Psoas muscle (tissue), 8 donors: ENCODE results near the gene GTF2B. TPM values are rescaled to one million over a fixed set of nuclear protein-coding genes. Genes with fewer than 3 reads are reported as not detected.
"Not testable (repeated sequence)": the region's sequence is repeated elsewhere in the genome, so short reads cannot be mapped to it uniquely, and the experiment has no call there.

ENCODE experiments used
- ATAC-seq, 4 donors: fragments of 200-7000 bp; cut with Tn5 transposase; one replicate each; pipeline ENCODE4 v1.9.1; 2020; ENCODE audit warnings: moderate library complexity in 3 of 4, mild to moderate bottlenecking in 2 of 4
- DNase-seq, 2 donors: peaks; one replicate each; pipeline ENCODE4 v3.0.0-alpha.2; 2020
- H3K27ac ChIP-seq: fragments of 200-600 bp; one replicate; pipeline ENCODE4 v1.8.0; 2022
- H3K27me3 ChIP-seq, 3 donors: fragments of 200-600 bp in 1 of 3; one replicate each; pipeline versions ENCODE4 v1.6.1 to v1.8.0; 2013 to 2022; ENCODE audit warnings: low read length in 2 of 3, mild to moderate bottlenecking in 2 of 3, moderate library complexity in 1 of 3; ENCODE audit not compliant: insufficient read depth in 3 of 3
- H3K36me3 ChIP-seq, 2 donors: fragments of 200-600 bp in 1 of 2; one replicate each; pipeline versions ENCODE4 v1.6.1 to v1.8.0; 2013 to 2022; ENCODE audit warnings: low read depth in 1 of 2, mild to moderate bottlenecking in 1 of 2, moderate library complexity in 1 of 2; ENCODE audit not compliant: insufficient read depth in 1 of 2
- H3K4me1 ChIP-seq: fragments of 200-600 bp; one replicate; pipeline ENCODE4 v1.8.0; 2022
- H3K4me3 ChIP-seq: fragments of 200-600 bp; one replicate; pipeline ENCODE4 v1.8.0; 2022; ENCODE audit warnings: mild to moderate bottlenecking
- H3K9me3 ChIP-seq: fragments of 200-600 bp; one replicate; pipeline ENCODE4 v1.8.0; 2022
- whole genome bisulfite sequencing, 3 donors: extraction: QIAGEN DNeasy Blood & Tissue Kit; methylation state at CpG; one replicate each; pipeline versions ENCODE4 v1.1.6 to v1.1.7; 2013; 5-methylcytosine and 5-hydroxymethylcytosine counted together
- intact Hi-C, 2 donors: fragments of 100-400 bp; cut with DNase I; formaldehyde crosslinking; loops; one replicate each; pipeline versions ENCODE4 v1.11.0 to v1.14.2; 2022
- polyA plus RNA-seq, 3 donors: library from polyadenylated mRNA; stranded (reverse); fragments of 200-250 nt; gene quantifications; one replicate each; pipeline ENCODE4 v1.2.3, GENCODE V29; 2013
- total RNA-seq, 4 donors: library from RNA; stranded (reverse); fragmentation: NEBNext Ultra II Directional in 2 of 4; extraction: Animal tissue kit (Norgen Biotek cat#: 25700) in 2 of 4; gene quantifications; one replicate each; pipeline versions ENCODE4 v1.2.1 to v1.2.4, GENCODE V29; 2021 to 2023
- TF ChIP-seq, protein P1 (sequence below): fragments of 200-600 bp; IDR thresholded peaks from one replicate; pipeline ENCODE4 v1.8.0; 2022; ENCODE audit warnings: antibody characterized with exemption
- donor health status: healthy with polysubstance abuse.
- donor health status: DM: no; HTN: no; CAD: no; lungs with moderate emphysema.
- donor health status: Bipolar disorder and iron deficiency.
- donor health status: healthy.
- donor health status: DM: yes; HTN: yes; CAD: no.
- donor health status: DM: no; HTN: no; CAD: no.
- donor health status: DM: no; HTN: no; CAD: no.
- donor health status: DM: yes; HTN: yes; CAD: no.

The GTF2B gene
- total and polyA plus RNA-seq, 7 donors, result 11.8 to 23.3 (median 15.4) TPM

DNA sequence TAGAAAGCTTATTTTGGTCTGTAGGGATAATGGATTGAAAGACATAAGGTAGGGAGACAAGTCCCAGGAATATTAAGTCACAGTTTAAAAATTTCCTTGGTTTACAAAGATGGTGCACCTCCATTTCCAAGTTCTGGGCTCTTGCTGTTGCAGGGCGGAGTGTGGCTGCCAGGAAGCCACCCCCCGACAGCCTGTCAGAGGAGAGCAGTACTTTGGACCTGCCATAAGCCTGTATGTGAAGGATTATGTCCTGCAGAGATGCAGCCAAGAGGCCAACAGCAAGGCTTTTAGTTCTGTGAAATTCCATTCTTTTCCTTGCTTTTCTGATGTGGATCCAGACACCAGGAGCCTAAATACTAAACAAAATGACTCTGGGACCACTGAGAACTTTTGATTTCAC is 31.9 kb upstream of the GTF2B start:
- no peaks in the 10 kb centered on the region for H3K4me1 ChIP-seq
- no peak for ATAC-seq
- WGBS, 3 donors, result 92 to 96% (median 93%) methylated on average over 2 of the region's 2 CpGs
- H3K9me3 ChIP-seq, result no peaks in the 10 kb centered on the region
- no peak for DNase-seq
- peaks cover 0 to 21% of the 10 kb centered on the region in 2 donors for H3K36me3 ChIP-seq
- no peak overlapping the region for H3K27ac ChIP-seq
- intact Hi-C loops, result no loop called here
- no peaks in the 10 kb centered on the region for H3K27me3 ChIP-seq
- H3K4me3 ChIP-seq, result no peak overlapping the region
- TF ChIP-seq, protein P1, sequence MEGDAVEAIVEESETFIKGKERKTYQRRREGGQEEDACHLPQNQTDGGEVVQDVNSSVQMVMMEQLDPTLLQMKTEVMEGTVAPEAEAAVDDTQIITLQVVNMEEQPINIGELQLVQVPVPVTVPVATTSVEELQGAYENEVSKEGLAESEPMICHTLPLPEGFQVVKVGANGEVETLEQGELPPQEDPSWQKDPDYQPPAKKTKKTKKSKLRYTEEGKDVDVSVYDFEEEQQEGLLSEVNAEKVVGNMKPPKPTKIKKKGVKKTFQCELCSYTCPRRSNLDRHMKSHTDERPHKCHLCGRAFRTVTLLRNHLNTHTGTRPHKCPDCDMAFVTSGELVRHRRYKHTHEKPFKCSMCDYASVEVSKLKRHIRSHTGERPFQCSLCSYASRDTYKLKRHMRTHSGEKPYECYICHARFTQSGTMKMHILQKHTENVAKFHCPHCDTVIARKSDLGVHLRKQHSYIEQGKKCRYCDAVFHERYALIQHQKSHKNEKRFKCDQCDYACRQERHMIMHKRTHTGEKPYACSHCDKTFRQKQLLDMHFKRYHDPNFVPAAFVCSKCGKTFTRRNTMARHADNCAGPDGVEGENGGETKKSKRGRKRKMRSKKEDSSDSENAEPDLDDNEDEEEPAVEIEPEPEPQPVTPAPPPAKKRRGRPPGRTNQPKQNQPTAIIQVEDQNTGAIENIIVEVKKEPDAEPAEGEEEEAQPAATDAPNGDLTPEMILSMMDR, result no peak

DNA sequence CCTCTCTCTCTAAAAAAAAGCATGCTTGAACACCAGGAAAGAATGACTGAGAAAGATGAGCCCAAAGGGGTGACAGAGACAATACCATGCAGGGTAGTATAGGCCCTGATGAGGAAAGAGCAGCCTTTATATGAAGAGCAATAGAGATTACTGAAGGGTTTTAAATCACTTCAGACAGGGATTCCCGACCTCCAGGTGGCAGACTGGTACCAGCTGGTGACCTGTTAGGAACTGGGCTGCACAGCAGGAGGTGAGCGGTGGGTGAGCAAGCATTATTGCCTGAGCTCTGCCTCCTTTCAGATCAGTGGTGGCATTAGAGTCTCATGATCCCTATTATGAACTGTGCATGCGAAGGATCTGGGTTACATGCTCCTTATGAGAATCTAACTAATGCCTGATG is 30.8 kb upstream of the GTF2B start:
- H3K4me3 ChIP-seq, result no peak overlapping the region
- no peaks in the 10 kb centered on the region for H3K27me3 ChIP-seq
- H3K9me3 ChIP-seq, result peaks cover 5% of the 10 kb centered on the region
- no peak overlapping the region for H3K27ac ChIP-seq
- H3K36me3 ChIP-seq, result peaks cover 0 to 21% of the 10 kb centered on the region in 2 donors
- H3K4me1 ChIP-seq, result no peaks in the 10 kb centered on the region
- intact Hi-C loops, result no loop called here
- 82 to 86% (median 83%) methylated on average over 3 of the region's 3 CpGs for WGBS, 3 donors
- TF ChIP-seq, protein P1, result no peak
- DNase-seq (no peak), ATAC-seq (no peak)

DNA sequence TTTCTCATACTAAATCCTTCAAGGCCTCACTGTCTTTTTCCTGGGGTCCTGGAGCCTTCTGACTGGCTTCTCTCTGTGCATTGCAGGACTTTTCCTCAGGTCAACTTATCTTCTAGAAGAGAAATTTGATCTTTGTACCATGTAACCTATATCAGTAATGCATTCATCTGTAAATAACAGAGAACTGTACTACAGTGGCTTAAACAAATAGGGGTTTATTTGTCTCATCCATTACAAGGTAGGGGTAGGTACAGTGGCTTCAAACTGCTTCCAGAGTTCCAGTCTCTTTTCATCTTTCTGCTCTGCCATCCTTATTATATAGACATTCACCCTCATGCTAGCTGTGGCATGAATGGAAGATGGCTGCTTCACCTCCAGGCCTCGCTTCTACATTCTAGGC is 29.5 kb upstream of the GTF2B start:
- Histone ChIP-seq H3K27me3 (no peaks in the 10 kb centered on the region), H3K4me3 (no peak overlapping the region), H3K9me3 (peaks cover 12% of the 10 kb centered on the region), H3K4me1 (no peaks in the 10 kb centered on the region), H3K27ac (no peak overlapping the region), H3K36me3 (peaks cover 0 to 21% of the 10 kb centered on the region in 2 donors)
- 97 to 100% (median 100%) methylated on average over 1 of the region's 1 CpG for WGBS, 3 donors
- DNase-seq, result no peak
- TF ChIP-seq, protein P1, result no peak
- no peak for ATAC-seq
- intact Hi-C loops, result no loop called here

DNA sequence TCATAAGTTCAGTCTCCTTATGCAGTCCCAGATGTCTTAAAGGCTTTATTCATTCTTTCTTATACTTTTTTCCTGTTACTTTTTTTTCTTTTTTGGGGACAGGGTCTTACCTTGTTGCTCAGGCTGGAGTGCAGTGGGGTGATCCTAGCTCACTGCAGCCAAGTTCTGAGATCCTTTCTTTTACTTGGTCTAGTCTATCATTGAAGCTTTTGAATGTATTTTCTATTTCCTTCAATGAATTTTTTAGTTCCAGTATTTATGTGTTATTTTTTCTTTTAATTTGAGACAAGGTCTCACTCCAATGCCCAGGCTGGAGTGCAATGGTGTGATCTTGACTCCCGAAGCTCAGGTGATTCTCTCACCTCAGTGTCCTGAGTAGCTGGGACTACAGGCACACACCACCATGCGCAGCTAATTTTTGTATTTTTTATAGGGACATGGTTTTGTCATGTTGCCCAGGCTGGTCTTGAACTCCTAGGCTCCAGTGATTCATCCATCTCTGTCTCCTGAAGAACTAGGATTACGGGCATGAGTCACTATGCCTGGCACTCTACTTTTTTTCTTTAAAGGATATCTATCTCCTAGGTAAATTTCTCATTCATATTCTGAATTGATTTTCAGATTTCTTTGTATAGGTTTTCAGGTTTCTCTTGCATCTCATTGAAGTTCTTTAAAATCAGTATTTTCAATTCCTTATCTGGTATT is 26.1 kb upstream of the GTF2B start:
- DNase-seq (no peak), ATAC-seq (no peak)
- TF ChIP-seq, protein P1, result no peak
- Histone ChIP-seq H3K27ac (no peak overlapping the region), H3K4me1 (no peaks in the 10 kb centered on the region), H3K4me3 (no peak overlapping the region), H3K9me3 (peaks cover 12% of the 10 kb centered on the region), H3K36me3 (peaks cover 0 to 6% of the 10 kb centered on the region in 2 donors), H3K27me3 (no peaks in the 10 kb centered on the region)
- intact Hi-C loops, result no loop called here
- 96 to 100% (median 98%) methylated on average over 3 of the region's 3 CpGs for whole genome bisulfite sequencing, 3 donors

DNA sequence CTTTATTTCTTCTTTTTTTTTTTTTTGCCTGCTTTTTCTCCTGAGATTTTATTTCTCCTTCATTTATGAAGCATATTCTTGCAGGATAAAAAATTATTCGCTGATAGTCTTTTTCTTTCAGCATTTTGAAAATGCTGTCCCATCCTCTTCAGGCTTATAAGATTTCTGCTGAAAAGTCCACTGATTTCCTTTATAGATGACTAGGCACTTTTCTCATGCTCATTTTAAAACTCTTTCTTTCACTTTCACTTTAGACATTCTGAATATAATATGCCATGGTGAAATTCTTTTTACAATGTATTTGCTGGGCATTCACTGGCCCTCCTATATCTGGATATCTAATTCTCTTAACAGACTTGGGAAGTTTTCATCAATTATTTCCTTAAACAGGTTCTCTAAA is 25.5 kb upstream of the GTF2B start:
- 69 to 97% (median 70%) methylated on average over 1 of the region's 1 CpG for WGBS, 3 donors
- no peak overlapping the region for H3K4me3 ChIP-seq
- H3K27ac ChIP-seq, result no peak overlapping the region
- TF ChIP-seq, protein P1, result no peak
- intact Hi-C loops, result no loop called here
- ATAC-seq (no peak), DNase-seq (no peak)
- H3K4me1 ChIP-seq, result no peaks in the 10 kb centered on the region
- H3K36me3 ChIP-seq, result peaks cover 0 to 6% of the 10 kb centered on the region in 2 donors
- H3K27me3 ChIP-seq, result no peaks in the 10 kb centered on the region
- H3K9me3 ChIP-seq, result peaks cover 12% of the 10 kb centered on the region

DNA sequence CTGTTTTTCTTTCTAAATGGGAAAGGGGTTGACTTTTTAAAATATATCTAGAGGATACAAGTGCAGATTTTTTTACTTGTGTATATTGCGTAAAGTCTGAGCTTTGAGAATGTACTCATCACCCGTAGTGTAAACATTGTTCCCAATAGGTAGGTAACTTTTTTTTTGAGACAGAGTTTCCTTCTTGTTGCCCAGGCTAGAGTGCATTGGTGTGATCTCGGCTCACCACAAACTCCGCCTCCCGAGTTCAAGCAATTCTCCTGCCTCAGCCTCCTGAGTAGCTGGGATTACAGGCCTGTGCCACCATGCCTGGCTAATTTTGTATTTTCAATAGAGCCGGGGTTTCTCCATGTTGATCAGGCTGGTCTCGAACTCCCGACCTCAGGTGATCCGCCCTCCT is 20.4 kb upstream of the GTF2B start:
- H3K4me3 ChIP-seq, DNase-seq, H3K36me3 ChIP-seq, H3K27me3 ChIP-seq, H3K9me3 ChIP-seq, H3K27ac ChIP-seq, ATAC-seq, H3K4me1 ChIP-seq, intact Hi-C loops: not testable (repeated sequence)
- 89 to 97% (median 92%) methylated on average over 9 of the region's 9 CpGs for WGBS, 3 donors
